Endothelial cell of umbilical vein (primary cell): Measurements from ENCODE around the gene NSG2.

Experiments
- CTCF ChIP-seq, 2 donors: IDR thresholded peaks; 1 replicate in 1 of 2; 2 replicates in 1 of 2; pipeline ENCODE4 v1.5.1; 2011; ENCODE audit warnings: low read length in 2 of 2, mild to moderate bottlenecking in 2 of 2, moderate library complexity in 2 of 2, control low read depth in 1 of 2, inconsistent platforms in 1 of 2, low read depth in 1 of 2; ENCODE audit not compliant: insufficient read depth in 1 of 2; ENCODE audit errors: extremely low read depth in 1 of 2
- JUN ChIP-seq: IDR thresholded peaks from 2 replicates; pipeline ENCODE4 v1.6.1; 2011; ENCODE audit warnings: borderline replicate concordance, low read depth; ENCODE audit not compliant: insufficient read length, insufficient read depth
- MAX ChIP-seq: IDR thresholded peaks from 2 replicates; pipeline ENCODE4 v1.6.1; 2011; ENCODE audit not compliant: insufficient read depth, insufficient read length
- POLR2AphosphoS5 ChIP-seq: IDR thresholded peaks from 2 replicates; pipeline ENCODE4 v1.6.1; 2012; ENCODE audit warnings: low read depth, mild to moderate bottlenecking, control low read depth, low read length, moderate library complexity; ENCODE audit not compliant: insufficient read depth

- TF ChIP-seq CTCF (IDR thresholded peaks at IDR 0.05; ENCODE audit: extremely low read depth in 1 of 2, insufficient read depth in 1 of 2, low read depth in 1 of 2, low read length in 2 of 2) (no peak), JUN (no peak), POLR2AphosphoS5 (no peak), MAX (no peak)
Observed at GRCh38 chr5:174063082-174063756, 17.7 kb downstream of the NSG2 start.
